Mesodermal cell (in vitro differentiated cells): ENCODE results near the gene SNX11. TPM values are rescaled to one million over a fixed set of nuclear protein-coding genes. Genes with fewer than 3 reads are reported as not detected.
"Not testable (repeated sequence)": the region's sequence is repeated elsewhere in the genome, so short reads cannot be mapped to it uniquely, and the experiment has no call there.

Experiments
- H3K27ac ChIP-seq: 2 replicates; pipeline ENCODE4 v1.7.0; 2013; ENCODE audit warnings: mild to moderate bottlenecking, low read depth, low read length, moderate library complexity; ENCODE audit not compliant: severe bottlenecking
- H3K36me3 ChIP-seq: 2 replicates; pipeline ENCODE4 v1.7.1; 2013; ENCODE audit warnings: mild to moderate bottlenecking, low read length, moderate library complexity; ENCODE audit not compliant: control insufficient read depth, insufficient read depth
- H3K4me1 ChIP-seq: one replicate; pipeline ENCODE4 v1.7.1; 2013; ENCODE audit warnings: mild to moderate bottlenecking, low read length; ENCODE audit not compliant: insufficient read depth, control insufficient read depth, poor library complexity, severe bottlenecking
- H3K4me3 ChIP-seq: 2 replicates; pipeline ENCODE4 v1.7.0; 2013; ENCODE audit warnings: low read length, control low read depth, mild to moderate bottlenecking; ENCODE audit not compliant: insufficient read depth, poor library complexity, severe bottlenecking; ENCODE audit errors: extremely low read depth
- H3K9me3 ChIP-seq: 2 replicates; pipeline ENCODE4 v1.7.1; 2013; ENCODE audit warnings: mild to moderate bottlenecking, low read length, moderate library complexity; ENCODE audit not compliant: control insufficient read depth
- WGBS, 2 experiments: methylation state at CpG; one replicate each; pipeline ENCODE4 v1.1.5; 2013; ENCODE audit warnings: missing lambda C conversion rate in 2 of 2; ENCODE audit not compliant: insufficient coverage in 2 of 2; 5-methylcytosine and 5-hydroxymethylcytosine counted together
- polyA plus RNA-seq, 2 experiments: library from polyadenylated mRNA; stranded (reverse); fragments of 50-300 nt; gene quantifications; one replicate each; pipeline ENCODE4 v1.2.3, GENCODE V29; 2013

The SNX11 gene
- polyA plus RNA-seq (2013, experiment 1 of 2), result 13.7 TPM
- 11.5 TPM for polyA plus RNA-seq (2013, experiment 2 of 2)

- WGBS, 2 experiments, result 1% methylated on average over 46 to 55 of the region's 64 CpGs
- H3K4me3 ChIP-seq, result peak within 1 kb of the TSS; percentile 76
- H3K27ac ChIP-seq, result peak within 1 kb of the TSS; percentile 70
These were observed at the start of gene SNX11 for GRCh38 chr17:48107137-48108055. TSS of gene SNX11 (plus strand) at chr17:48107766. CDS start at chr17:48112044, 4,278 bp downstream.

GRCh38 chr17:48058393-48059124, 49.0 kb upstream of the SNX11 start:
- Histone ChIP-seq H3K4me1 (peaks cover 16% of the 10 kb centered on the region), H3K9me3 (no peaks in the 10 kb centered on the region), H3K27ac (no peak overlapping the region), H3K4me3 (no peak overlapping the region), H3K36me3 (peaks cover 84% of the 10 kb centered on the region)
- WGBS, 2 experiments, result 92 to 97% methylated on average over 6 to 9 of the region's 11 CpGs

More at GRCh38 chr17:48107137-48108055, at the start of gene SNX11:
- no peaks in the 10 kb centered on the region for H3K4me1 ChIP-seq
- H3K9me3 ChIP-seq, result no peaks in the 10 kb centered on the region
- peaks cover 7% of the 10 kb centered on the region for H3K36me3 ChIP-seq

GRCh38 chr17:48059125-48059668, 48.4 kb upstream of the SNX11 start:
- Histone ChIP-seq H3K9me3 (no peaks in the 10 kb centered on the region), H3K4me1 (peaks cover 10% of the 10 kb centered on the region), H3K36me3 (peaks cover 82% of the 10 kb centered on the region), H3K27ac (no peak overlapping the region), H3K4me3 (no peak overlapping the region)
- WGBS, 2 experiments, result 97% methylated on average over 29 to 32 of the region's 32 CpGs

- no peak overlapping the region for H3K4me3 ChIP-seq
- H3K36me3 ChIP-seq, result peaks cover 92% of the 10 kb centered on the region
- peaks cover 6% of the 10 kb centered on the region for H3K4me1 ChIP-seq
- H3K9me3 ChIP-seq, result no peaks in the 10 kb centered on the region
- 92 to 100% methylated on average over 5 of the region's 7 CpGs for WGBS, 2 experiments
- H3K27ac ChIP-seq, result no peak overlapping the region
These were observed 47.3 kb upstream of the SNX11 start for GRCh38 chr17:48060249-48060648.

GRCh38 chr17:48062273-48062672, 45.3 kb upstream of the SNX11 start:
- Histone ChIP-seq H3K4me3 (no peak overlapping the region), H3K4me1 (no peaks in the 10 kb centered on the region), H3K27ac (no peak overlapping the region), H3K9me3 (no peaks in the 10 kb centered on the region), H3K36me3 (peaks cover 91% of the 10 kb centered on the region)
- 96 to 100% methylated on average over 6 to 7 of the region's 7 CpGs for WGBS, 2 experiments

GRCh38 chr17:48064638-48065037, 42.9 kb upstream of the SNX11 start:
- Histone ChIP-seq H3K4me1 (peaks cover 5% of the 10 kb centered on the region), H3K36me3 (peaks cover 87% of the 10 kb centered on the region), H3K27ac (no peak overlapping the region), H3K9me3 (no peaks in the 10 kb centered on the region), H3K4me3 (no peak overlapping the region)
- WGBS, 2 experiments, result 57 to 100% methylated on average over 1 to 2 of the region's 3 CpGs

GRCh38 chr17:48066192-48066591, 41.4 kb upstream of the SNX11 start:
- H3K4me1 ChIP-seq, result peaks cover 5% of the 10 kb centered on the region
- WGBS, 2 experiments, result 80% methylated on average over 1 of the region's 1 CpG; no CpG with 5 or more reads in 1 of the 2 experiments
- H3K9me3 ChIP-seq, result no peaks in the 10 kb centered on the region
- H3K4me3 ChIP-seq, result no peak overlapping the region
- peaks cover 89% of the 10 kb centered on the region for H3K36me3 ChIP-seq
- no peak overlapping the region for H3K27ac ChIP-seq

- peaks cover 89% of the 10 kb centered on the region for H3K36me3 ChIP-seq
- H3K9me3 ChIP-seq, result no peaks in the 10 kb centered on the region
- peaks cover 5% of the 10 kb centered on the region for H3K4me1 ChIP-seq
- 86% methylated on average over 1 of the region's 1 CpG; no CpG with 5 or more reads in 1 of the 2 experiments for WGBS, 2 experiments
- no peak overlapping the region for H3K27ac ChIP-seq
- no peak overlapping the region for H3K4me3 ChIP-seq
These were observed 40.9 kb upstream of the SNX11 start for GRCh38 chr17:48066656-48067055.

- Histone ChIP-seq H3K4me3 (no peak overlapping the region), H3K27ac (no peak overlapping the region), H3K36me3 (peaks cover 89% of the 10 kb centered on the region), H3K9me3 (no peaks in the 10 kb centered on the region), H3K4me1 (peaks cover 5% of the 10 kb centered on the region)
- 100% methylated on average over 1 of the region's 3 CpGs for WGBS, 2 experiments
These were observed 40.3 kb upstream of the SNX11 start for GRCh38 chr17:48067245-48067644.

GRCh38 chr17:48067808-48068207, 39.8 kb upstream of the SNX11 start:
- 86% methylated on average over 1 of the region's 2 CpGs; no CpG with 5 or more reads in 1 of the 2 experiments for WGBS, 2 experiments
- H3K27ac ChIP-seq, H3K9me3 ChIP-seq, H3K4me3 ChIP-seq, H3K4me1 ChIP-seq: not testable (repeated sequence)
- peaks cover 89% of the 10 kb centered on the region for H3K36me3 ChIP-seq
